Stimulated activated naive CD8-positive, alpha-beta T cell treated with anti-CD3 and anti-CD28 coated beads, Interleukin-15, amount 100 ng/mL, for 72 hours (primary cell): ENCODE measurements around the gene MAPKAPK5.
A peak's percentile ranks its signal among the peaks of the same experiment; 100 is the strongest.

Source experiments
- ATAC-seq: fragments of 150-1000 bp; cut with Tn5 transposase; 2 replicates; pipeline ENCODE4 v1.10.0; 2021; ENCODE audit warnings: mild to moderate bottlenecking, moderate library complexity
- DNase-seq, 2 donors: peaks; one replicate each; pipeline ENCODE4 v3.0.0; 2021 to 2022
- H3K27ac Mint-ChIP-seq, 2 donors: one replicate each; pipeline ENCODE4 v1.8.0; 2022; ENCODE audit warnings: mild to moderate bottlenecking in 2 of 2, mixed read lengths in 2 of 2, moderate library complexity in 2 of 2
- H3K27me3 Mint-ChIP-seq: one replicate; pipeline ENCODE4 v1.8.0; 2022; ENCODE audit warnings: mixed read lengths
- H3K4me1 Mint-ChIP-seq: one replicate; pipeline ENCODE4 v1.8.0; 2022; ENCODE audit warnings: mild to moderate bottlenecking, mixed read lengths
- H3K4me3 Mint-ChIP-seq, 2 donors: one replicate each; pipeline ENCODE4 v1.8.0; 2022; ENCODE audit warnings: mild to moderate bottlenecking in 2 of 2, mixed read lengths in 2 of 2, moderate library complexity in 1 of 2
- H3K9me3 Mint-ChIP-seq, 2 donors: one replicate each; pipeline ENCODE4 v1.8.0; 2022; ENCODE audit warnings: mixed read lengths in 2 of 2

The MAPKAPK5 gene

DNA sequence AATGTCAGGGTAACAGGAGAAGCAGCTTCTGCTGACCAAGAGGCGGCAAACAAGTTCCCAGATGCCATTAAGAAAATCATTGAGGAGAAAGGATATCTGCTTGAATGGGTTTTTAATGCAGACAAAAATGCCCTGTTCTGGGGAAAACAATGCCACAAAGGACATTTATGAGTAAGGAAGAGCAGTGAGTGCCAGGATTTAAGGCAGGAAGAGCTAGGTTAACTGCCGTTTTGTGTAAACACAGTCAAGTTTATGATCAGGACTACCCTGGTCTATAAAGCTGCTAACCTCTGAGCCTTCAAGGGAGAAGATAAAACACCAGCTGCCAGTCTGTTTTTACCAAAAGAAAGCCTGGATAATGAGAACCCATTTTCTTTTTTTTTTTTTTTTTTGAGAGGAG, 8.5 kb downstream of the MAPKAPK5 start:
- ATAC-seq (no peak), DNase-seq (no peak)
- no peak overlapping the region for H3K4me3 Mint-ChIP-seq
- no peaks in the 10 kb centered on the region for H3K9me3 Mint-ChIP-seq
- H3K27ac Mint-ChIP-seq: no peak overlapping the region
- no peaks in the 10 kb centered on the region for H3K27me3 Mint-ChIP-seq
- peaks cover 32% of the 10 kb centered on the region for H3K4me1 Mint-ChIP-seq

DNA sequence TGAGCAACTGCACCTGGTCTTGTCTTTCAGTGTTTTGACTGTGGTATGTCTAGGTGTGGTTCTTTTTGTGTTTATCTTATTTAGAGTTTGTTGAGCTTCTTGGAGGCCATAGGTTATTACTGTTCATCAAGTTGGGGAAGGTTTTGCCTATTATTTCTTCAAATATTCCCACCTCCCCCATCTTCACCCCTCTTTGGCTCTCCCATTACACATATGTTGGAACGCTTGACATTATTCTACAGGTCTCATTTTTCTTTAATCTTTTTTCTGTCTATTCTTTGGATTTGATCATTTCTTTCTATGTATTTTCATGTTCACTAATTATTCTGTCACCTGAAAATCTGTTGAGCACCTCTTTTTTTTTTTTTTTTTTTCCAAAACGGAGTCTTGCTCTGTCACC, 16.2 kb downstream of the MAPKAPK5 start:
- no peak for DNase-seq
- H3K4me3 Mint-ChIP-seq: no peak overlapping the region
- H3K27ac Mint-ChIP-seq: peak overlapping the region in 1 of 2 donors; percentile 27
- H3K9me3 Mint-ChIP-seq: no peaks in the 10 kb centered on the region
- peaks cover 27% of the 10 kb centered on the region for H3K4me1 Mint-ChIP-seq
- no peak for ATAC-seq
- no peaks in the 10 kb centered on the region for H3K27me3 Mint-ChIP-seq

DNA sequence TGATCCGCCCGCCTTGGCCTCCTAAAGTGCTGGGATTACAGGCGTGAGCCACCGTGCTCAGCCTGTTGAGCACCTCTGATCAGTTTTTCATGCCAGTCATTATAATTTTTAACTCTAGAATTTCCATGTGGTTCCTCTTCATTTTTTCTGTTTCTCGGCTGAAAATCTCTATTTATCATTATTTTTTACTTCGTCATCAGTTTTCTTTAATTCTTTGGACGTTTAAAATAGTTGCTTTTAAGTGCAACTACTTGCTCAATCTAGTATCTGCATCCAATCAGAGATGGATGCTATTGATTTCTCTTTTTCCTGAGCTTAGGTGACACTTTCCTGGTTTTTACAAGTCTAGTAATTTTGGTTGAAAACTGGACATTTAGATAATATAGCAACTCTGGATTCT, 16.8 kb downstream of the MAPKAPK5 start:
- H3K4me1 Mint-ChIP-seq: peaks cover 27% of the 10 kb centered on the region
- DNase-seq (no peak), ATAC-seq (no peak)
- H3K9me3 Mint-ChIP-seq: no peaks in the 10 kb centered on the region
- H3K4me3 Mint-ChIP-seq: no peak overlapping the region
- peak overlapping the region in 1 of 2 donors; percentile 78 for H3K27ac Mint-ChIP-seq
- no peaks in the 10 kb centered on the region for H3K27me3 Mint-ChIP-seq

DNA sequence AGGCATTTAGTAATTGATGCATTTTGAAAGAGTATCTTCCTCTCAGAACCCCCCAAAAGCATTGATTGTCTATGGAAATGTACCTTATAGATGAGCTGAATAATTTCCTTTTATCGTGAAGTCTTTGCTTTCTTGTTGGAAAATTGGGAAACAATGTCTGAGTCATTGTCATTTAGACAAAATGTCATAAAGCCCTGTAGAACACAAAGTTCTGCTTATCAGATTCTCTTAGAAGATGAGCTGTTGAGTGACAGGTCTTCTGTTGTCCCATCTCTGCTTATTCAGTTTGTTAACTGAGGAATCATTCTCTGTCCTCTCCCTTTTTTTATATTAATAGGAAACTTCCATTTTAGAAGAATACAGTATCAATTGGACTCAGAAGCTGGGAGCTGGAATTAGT, 22.9 kb downstream of the MAPKAPK5 start:
- Mint-ChIP-seq H3K27me3 (no peaks in the 10 kb centered on the region), H3K4me1 (no peaks in the 10 kb centered on the region), H3K4me3 (no peak overlapping the region), H3K9me3 (no peaks in the 10 kb centered on the region), H3K27ac (peak overlapping the region in 1 of 2 donors; percentile 19)
- ATAC-seq (no peak), DNase-seq (no peak)

DNA sequence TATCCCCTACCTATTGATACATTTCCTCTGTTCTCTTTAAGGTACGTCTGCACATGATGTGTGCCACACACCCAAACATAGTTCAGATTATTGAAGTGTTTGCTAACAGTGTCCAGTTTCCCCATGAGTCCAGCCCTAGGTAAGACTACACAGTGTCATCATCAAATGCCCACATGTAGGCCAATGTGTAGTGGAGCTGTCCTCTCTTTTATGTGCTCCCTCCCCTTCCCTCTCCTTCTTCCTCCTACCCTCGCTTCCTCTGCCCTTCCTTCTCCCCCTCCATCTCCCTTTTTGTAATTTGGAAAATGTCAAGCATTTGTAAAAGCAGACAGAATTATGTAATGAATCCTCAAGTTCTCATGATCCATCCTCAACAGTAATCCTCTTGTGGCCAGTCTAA, 25.5 kb downstream of the MAPKAPK5 start:
- Mint-ChIP-seq H3K9me3 (no peaks in the 10 kb centered on the region), H3K27me3 (no peaks in the 10 kb centered on the region), H3K4me3 (no peak overlapping the region), H3K27ac (peak overlapping the region in 1 of 2 donors; percentile 5), H3K4me1 (no peaks in the 10 kb centered on the region)
- ATAC-seq (no peak), DNase-seq (no peak)

DNA sequence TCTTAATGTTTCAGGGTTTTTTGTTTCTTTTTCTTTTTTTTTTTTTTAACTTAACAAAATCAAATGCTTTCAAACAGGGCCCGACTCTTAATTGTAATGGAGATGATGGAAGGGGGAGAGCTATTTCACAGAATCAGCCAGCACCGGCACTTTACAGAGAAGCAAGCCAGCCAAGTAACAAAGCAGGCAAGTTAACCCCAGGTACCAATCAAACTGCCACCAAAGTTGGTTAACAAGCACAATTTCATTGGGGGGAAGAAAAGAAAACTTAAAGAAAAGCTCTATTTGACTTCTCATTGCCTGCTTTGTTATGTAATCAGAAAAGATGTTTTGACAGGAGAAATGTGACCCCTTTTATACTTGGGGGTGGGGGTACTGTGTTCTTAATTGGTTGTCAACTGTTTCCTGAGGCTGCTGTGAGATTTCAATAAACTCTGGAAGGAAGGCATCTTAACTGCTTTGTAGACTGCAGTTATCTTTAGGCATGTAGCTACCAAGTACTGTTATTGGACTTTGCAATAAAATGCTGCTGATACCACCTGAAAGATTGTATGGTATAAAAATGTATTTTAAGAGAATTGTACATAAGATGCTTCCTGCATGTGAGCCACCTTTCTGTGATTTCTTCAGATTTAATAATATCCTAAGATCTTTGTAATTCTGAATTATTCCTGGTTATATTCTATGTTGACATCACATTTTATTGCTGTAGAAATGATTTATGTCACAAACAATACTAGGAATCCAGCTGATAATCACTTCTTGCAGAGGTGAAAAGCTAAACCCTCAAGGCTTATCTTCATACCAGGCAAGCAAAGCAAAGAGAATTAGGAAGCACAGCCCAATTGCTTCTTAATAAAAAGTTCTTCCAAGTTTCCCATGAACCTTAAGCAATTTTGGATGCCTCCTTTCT, 26.9 kb downstream of the MAPKAPK5 start:
- no peaks in the 10 kb centered on the region for H3K4me1 Mint-ChIP-seq
- no peak for ATAC-seq
- H3K9me3 Mint-ChIP-seq: no peaks in the 10 kb centered on the region
- H3K27ac Mint-ChIP-seq: no peak overlapping the region
- no peaks in the 10 kb centered on the region for H3K27me3 Mint-ChIP-seq
- H3K4me3 Mint-ChIP-seq: no peak overlapping the region
- DNase-seq: no peak

DNA sequence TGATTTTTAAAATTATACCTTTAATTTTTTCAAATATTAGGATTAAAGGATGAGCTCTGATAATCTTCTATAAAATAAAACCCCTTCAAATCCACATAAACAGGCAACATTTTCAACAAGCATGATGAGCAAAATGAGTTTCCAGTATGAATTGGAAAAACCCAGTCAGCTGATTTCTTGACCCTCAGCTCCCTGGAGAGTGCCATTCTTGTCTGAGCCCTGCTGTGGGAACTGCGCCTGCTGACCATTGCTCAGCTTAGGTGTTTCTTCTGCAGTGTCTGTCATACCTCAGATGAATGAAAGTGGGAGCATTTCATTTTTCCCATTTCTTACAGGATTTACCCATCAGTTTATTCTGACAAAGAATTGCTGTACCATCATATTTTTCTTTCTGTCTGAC, 27.6 kb downstream of the MAPKAPK5 start:
- no peak for DNase-seq
- no peaks in the 10 kb centered on the region for H3K27me3 Mint-ChIP-seq
- H3K4me3 Mint-ChIP-seq: no peak overlapping the region
- ATAC-seq: no peak
- no peak overlapping the region for H3K27ac Mint-ChIP-seq
- no peaks in the 10 kb centered on the region for H3K9me3 Mint-ChIP-seq
- H3K4me1 Mint-ChIP-seq: no peaks in the 10 kb centered on the region

DNA sequence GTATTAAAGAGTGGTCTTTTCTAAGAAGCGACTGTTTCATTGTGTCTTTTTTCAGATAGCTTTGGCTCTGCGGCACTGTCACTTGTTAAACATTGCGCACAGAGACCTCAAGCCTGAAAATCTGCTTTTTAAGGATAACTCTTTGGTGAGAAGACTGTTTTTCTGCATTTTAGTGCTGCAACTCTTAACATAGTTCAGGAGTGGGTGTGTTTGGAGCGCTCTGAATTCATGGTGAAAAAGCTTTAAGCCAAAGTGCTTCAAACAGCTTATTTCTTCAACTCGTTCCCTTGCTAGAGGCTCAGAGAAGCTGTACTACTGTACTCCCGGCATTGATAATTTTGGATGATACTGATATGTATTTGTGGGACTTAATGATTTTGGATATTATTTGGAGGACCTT, 28.2 kb downstream of the MAPKAPK5 start:
- Mint-ChIP-seq H3K27ac (no peak overlapping the region), H3K4me1 (no peaks in the 10 kb centered on the region)

DNA sequence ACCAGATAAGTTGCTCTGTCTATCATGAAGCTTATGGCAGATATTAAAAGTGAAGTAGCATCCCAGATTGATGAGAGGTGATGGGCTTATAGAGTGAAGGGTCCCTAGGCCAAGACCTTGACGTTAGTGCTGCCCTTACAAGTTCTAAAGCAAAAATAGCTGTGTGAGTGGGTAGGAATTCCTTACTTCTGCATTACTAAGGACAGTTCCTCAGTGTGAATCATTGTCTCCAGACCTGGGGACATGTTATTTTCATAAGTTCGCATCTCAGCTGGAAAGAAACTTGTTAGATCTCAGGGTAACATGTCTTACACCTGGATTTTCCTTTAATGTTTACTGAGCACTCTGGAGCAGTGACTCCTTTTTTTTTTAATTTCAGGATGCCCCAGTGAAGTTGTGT, 28.7 kb downstream of the MAPKAPK5 start:
- DNase-seq: no peak
- no peak for ATAC-seq
- H3K4me3 Mint-ChIP-seq: no peak overlapping the region
- H3K9me3 Mint-ChIP-seq: no peaks in the 10 kb centered on the region
- no peaks in the 10 kb centered on the region for H3K27me3 Mint-ChIP-seq
- H3K4me1 Mint-ChIP-seq: no peaks in the 10 kb centered on the region
- H3K27ac Mint-ChIP-seq: no peak overlapping the region

More for the DNA sequence above, 28.2 kb downstream of the MAPKAPK5 start:
- no peak for ATAC-seq
- no peaks in the 10 kb centered on the region for H3K27me3 Mint-ChIP-seq
- H3K9me3 Mint-ChIP-seq: no peaks in the 10 kb centered on the region
- DNase-seq: no peak
- H3K4me3 Mint-ChIP-seq: no peak overlapping the region

DNA sequence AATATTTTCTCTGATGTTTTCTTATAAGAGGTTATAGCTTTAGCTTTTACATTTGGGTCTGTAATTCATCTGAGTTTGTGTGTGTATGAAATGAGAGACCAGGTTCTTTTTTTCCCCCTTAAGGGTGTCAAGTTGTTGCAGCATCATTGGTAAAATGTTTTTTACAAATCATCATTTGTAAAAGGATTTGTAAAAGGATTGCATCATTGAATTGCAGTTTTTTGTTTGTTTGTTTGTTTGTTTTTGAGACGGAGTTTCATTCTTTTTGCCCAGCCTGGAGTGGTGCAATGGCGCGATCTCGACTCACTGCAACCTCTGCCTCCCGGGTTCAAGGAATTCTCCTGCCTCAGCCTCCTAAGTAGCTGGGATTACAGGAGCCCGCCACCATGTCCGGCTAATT, 31.1 kb downstream of the MAPKAPK5 start:
- no peak for ATAC-seq
- H3K4me1 Mint-ChIP-seq: no peaks in the 10 kb centered on the region
- no peaks in the 10 kb centered on the region for H3K9me3 Mint-ChIP-seq
- no peak for DNase-seq
- H3K27me3 Mint-ChIP-seq: no peaks in the 10 kb centered on the region
- H3K27ac Mint-ChIP-seq: no peak overlapping the region
- no peak overlapping the region for H3K4me3 Mint-ChIP-seq

DNA sequence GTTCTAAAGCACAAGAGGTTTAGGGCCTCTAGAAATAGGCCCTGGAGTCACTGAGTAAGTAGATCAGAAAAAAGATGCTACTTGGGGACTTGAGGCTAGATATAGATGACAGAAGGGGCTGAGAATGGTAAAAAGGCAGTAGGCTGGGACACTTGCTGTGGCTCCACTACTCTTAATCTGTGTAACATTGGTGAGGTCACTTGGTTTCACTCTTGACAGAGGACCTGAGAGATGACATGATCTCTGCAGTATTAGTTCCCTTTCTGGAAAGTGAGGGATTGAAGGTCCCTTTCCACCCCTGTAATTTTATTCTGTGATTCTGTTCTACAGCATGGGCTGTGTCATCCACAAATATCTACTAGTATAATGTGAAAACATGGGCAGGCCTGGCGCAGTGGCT, 39.7 kb downstream of the MAPKAPK5 start:
- ATAC-seq (no peak), DNase-seq (no peak)
- no peaks in the 10 kb centered on the region for H3K4me1 Mint-ChIP-seq
- no peaks in the 10 kb centered on the region for H3K27me3 Mint-ChIP-seq
- H3K4me3 Mint-ChIP-seq: no peak overlapping the region
- H3K27ac Mint-ChIP-seq: peak overlapping the region; percentile 59 to 76
- H3K9me3 Mint-ChIP-seq: no peaks in the 10 kb centered on the region

DNA sequence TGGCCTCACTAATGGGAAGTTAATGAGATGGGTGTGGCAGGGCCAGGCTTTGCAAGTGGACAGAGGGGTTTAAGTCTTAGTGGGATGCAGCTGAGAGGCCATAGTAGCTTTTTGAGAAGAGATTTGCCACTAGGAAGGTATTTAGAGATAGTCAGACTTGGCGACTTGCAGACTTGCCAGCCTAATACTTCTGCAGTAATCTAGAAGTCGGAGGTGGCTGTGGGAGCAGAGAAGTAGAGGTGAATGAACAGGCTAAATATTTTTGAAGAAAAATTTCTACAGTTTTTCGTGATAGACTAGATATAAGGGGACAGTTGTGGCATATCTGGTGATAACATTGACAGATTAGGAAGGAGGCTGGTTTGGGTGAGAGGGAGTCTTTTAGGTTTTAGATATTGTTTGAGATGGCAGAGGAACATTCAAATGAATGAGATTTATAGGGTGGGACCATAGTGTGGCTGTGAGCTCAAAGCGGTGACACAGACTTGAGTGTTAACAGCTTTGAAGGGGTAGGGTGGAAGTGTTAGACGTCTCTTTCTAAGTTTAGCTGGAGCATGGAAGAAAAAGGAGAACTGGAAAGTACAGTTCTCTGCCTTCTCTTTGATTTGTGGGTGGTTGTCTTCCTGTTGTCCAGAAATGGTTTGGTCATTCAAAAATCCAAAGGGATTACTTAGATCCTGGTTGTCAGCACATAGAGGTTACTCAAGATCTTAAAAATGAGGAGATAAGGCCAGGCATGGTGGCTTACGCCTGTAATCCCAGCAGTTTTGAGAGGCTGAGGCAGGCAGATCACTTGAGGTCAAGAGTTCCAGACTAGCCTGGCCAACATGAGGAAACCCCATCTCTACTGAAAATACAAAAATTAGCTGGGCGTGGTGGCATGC, 44.9 kb downstream of the MAPKAPK5 start:
- Mint-ChIP-seq H3K9me3 (no peaks in the 10 kb centered on the region), H3K27me3 (no peaks in the 10 kb centered on the region), H3K4me3 (no peak overlapping the region), H3K4me1 (no peaks in the 10 kb centered on the region), H3K27ac (peak overlapping the region; percentile 63 to 74)
- DNase-seq (no peak), ATAC-seq (no peak)

DNA sequence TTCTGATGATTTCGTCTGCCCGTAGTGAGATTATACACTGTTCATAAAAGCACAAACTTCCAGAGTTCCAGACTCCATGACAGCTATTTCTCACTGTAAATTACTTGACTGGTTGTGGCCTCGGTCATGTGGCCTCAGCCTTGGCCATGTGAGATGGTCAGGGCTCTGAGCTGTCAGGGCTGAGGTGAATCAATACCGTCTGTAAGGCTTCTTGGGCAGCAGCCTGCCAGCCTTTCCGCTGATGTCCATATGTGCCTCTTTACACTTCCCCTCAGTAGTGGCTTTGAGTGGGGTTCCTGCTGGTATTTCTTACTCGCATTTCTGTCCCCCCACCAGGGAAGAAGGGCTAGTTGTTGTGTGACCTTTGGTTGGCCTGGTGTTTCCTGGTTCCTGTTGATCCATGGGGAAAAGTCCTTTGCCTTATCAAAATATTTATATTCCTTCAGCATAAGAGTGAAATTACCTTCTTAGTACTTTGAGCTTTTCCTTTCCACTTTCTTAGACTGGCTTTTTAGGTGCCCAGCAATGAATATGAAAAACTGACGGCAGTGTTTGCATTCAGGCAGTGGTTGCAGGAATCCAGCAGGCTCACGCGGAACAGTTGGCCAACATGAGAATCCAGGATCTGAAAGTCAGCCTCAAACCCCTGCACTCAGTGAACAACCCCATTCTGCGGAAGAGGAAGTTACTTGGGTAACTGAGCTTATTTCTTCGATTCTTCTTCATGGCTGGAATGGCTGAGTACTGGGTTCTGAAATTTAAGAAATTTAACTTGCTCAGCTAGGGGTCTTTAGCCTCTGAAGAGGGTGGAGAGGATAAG, 46.1 kb downstream of the MAPKAPK5 start:
- H3K4me1 Mint-ChIP-seq: no peaks in the 10 kb centered on the region
- H3K4me3 Mint-ChIP-seq: no peak overlapping the region
- H3K27me3 Mint-ChIP-seq: no peaks in the 10 kb centered on the region
- DNase-seq: no peak
- H3K27ac Mint-ChIP-seq: peak overlapping the region in 1 of 2 donors; percentile 38
- H3K9me3 Mint-ChIP-seq: no peaks in the 10 kb centered on the region
- ATAC-seq: no peak

DNA sequence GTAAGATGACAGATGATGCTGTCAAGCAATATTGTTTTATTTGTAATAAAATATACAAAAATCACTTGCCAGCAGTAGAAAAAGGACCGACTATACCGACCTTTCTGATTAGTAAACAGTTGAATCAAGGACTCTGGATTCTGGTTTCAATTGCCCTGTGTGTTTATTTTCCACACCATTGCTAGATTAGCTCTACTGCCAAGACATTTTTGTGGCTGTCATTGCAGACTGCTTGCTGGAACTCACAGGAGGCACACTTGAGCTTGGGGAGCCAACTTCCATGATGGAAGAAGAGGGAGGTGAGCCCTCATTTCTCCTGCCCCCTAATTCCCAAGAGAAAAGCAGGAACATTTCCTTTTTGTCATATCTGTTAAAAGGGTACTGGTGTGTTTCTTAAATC, 51.3 kb downstream of the MAPKAPK5 start:
- ATAC-seq: no peak
- Mint-ChIP-seq H3K27me3 (no peaks in the 10 kb centered on the region), H3K9me3 (no peaks in the 10 kb centered on the region), H3K27ac (no peak overlapping the region), H3K4me1 (no peaks in the 10 kb centered on the region), H3K4me3 (no peak overlapping the region)
- no peak for DNase-seq

DNA sequence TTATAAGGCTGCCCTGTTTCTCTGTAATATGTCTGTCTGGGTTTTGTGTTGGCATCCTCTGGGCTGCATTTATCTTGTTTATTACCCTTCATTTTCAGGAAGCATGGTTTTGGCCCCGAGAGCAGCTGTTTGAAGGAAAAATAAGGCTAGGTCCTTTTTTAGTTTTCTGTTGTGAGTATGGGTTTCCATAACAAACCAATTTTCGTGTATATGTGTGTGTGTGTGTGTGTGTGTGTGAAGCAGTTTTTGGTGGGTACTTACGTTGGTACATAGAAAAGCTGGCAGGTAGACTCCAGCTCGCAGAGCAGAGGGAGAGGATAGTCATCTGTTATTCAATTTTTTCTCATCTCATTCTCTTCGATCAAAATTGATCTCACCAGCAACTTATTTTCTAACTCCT, 52.5 kb downstream of the MAPKAPK5 start:
- H3K9me3 Mint-ChIP-seq: no peaks in the 10 kb centered on the region
- H3K4me3 Mint-ChIP-seq: no peak overlapping the region
- DNase-seq (no peak), ATAC-seq (no peak)
- H3K4me1 Mint-ChIP-seq: no peaks in the 10 kb centered on the region
- H3K27ac Mint-ChIP-seq: peak overlapping the region; percentile 28 to 39
- no peaks in the 10 kb centered on the region for H3K27me3 Mint-ChIP-seq
